NCI-H82 treated with DMSO at 0.1 percent for 48 hours (cell line): ENCODE data around the gene CHCHD3.

Source experiments
- DNase-seq: peaks from one replicate; lab custom pipeline; 2025; ENCODE audit not compliant: unreplicated experiment; lab: John Stamatoyannopoulos, UW

CHCHD3 gene

DNA sequence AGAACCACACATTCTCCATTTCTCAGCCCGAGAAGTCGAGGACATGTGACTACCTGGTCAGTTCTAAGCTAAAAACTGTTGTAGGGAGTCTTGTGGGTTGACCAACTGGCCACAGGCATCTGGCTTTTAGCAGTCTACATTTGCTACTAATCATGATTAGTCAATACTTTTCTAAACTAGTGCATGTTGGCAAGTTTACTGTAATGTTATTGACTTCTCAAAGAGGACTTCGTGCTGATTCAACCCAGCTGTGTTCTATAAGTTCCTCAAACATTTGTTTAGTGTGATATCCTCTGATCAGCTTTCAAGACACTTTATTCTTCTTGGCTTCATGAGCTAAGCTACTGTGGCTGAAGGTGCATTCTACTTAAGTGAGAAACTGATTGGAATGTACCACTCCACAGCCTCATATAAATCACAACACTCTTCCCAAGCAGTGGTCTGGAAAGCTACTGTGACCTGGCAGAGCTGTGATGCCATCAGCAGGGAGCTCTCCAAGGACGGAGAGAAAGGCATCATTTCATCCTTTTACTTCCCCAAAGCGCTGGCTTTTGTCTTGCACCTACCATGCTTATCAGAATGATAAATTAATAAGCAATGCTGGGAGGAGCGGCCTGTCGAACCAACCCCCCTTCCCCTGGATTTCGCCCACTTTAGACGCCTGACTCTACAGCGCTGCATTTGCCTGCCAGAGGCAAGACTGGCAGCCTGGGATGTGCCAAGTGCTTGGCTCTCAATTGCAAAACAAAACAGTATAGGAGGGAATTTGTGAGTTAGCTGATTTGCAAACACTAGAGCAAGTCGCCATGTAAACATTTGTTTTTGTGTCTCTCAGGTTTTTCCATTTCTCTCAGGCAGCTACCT, 298.9 kb downstream of the CHCHD3 start:
- DNase-seq = no peak

DNA sequence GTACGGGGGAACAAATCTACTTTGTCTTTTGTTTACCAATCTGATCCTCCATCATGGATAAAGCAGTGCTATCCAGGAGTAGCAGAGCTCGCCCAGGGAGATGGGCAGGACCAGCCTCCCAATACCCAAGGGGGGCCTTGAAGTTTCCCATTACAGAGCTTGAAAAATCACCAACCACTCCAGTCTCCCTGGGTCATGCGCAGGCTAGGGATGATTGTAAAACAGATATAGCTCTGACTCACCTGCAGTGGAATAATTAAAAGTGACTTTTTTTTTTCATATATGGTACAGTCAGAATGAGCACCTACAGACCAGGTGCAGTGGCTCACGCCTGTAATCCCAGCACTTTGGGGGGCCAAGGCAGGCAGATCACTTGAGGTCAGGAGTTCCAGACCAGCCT, 301.1 kb downstream of the CHCHD3 start:
- DNase-seq = no peak

DNA sequence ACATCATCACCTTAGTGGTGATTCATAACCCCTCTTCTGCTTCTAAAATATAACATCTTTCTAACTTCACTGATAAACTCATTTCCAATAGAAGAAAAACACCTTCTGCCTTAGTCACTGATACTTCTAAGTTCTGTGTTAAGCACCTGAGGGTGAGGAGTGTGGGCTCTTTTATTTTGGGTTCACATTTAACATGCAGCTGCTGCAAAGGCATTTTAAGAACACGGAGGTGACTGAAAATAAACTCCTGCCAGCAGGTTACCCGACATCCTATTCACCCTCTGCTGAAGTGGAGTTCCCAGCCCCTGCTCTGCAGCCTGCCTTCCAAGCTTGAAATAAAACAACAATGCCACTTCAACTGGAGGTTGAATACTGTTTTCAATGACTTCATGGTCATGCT, 302.7 kb downstream of the CHCHD3 start:
- no peak for DNase-seq

DNA sequence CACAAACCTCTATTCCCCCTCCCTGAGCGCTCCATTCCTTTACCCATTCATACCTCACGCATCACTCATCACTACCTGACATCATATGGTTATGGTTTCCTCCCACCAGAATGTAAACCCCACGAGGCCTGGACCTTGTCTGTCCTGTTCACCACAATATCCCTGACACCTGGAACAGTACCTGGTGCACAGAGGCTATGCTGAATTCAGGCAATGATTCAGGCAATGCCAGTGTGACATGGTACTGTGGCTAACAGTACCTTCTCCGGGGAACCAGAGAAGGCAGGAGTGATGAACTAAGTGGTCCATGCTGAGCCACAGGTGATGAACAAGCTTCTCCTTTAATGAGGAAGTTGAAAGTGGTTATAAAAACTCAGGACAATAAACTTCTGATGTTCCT, 303.1 kb downstream of the CHCHD3 start:
- DNase-seq = no peak

DNA sequence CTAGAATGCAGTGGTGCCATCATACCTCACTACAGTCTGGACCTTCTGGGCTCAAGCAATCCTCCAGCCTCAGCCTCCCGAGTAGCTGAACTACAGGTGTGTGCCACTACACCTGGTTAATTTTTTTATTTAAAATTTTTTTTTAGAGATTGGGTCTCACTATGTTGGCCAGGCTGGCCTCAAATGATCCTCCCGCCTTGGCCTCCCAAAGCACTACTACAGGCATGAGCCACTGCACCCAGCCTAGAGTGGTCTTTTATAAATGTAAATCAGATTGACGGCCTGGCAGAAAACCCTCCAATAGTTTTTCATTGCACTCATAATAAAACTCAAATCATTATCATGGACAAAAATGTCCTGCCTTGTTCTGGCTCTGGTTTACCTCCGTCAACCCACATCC, 303.9 kb downstream of the CHCHD3 start:
- DNase-seq = no peak

DNA sequence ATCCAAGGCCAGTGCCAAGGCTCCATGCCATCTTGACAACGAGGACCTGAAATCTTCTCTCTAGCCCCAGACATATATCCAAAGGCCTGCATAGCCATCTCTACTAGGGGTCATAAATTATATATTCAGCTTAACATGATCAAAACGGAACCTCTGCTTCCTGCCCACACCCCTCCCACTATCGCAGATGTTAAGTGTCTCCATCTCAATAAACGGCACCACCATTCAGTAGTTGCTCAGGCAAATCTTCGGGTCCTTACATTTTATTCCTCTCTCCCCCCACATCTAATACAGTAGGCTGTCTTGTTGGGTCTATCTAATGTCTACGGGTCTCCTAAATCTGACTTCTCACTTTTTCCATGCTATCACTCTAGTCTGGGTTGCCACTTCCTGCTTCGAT, 304.5 kb downstream of the CHCHD3 start:
- no peak for DNase-seq

DNA sequence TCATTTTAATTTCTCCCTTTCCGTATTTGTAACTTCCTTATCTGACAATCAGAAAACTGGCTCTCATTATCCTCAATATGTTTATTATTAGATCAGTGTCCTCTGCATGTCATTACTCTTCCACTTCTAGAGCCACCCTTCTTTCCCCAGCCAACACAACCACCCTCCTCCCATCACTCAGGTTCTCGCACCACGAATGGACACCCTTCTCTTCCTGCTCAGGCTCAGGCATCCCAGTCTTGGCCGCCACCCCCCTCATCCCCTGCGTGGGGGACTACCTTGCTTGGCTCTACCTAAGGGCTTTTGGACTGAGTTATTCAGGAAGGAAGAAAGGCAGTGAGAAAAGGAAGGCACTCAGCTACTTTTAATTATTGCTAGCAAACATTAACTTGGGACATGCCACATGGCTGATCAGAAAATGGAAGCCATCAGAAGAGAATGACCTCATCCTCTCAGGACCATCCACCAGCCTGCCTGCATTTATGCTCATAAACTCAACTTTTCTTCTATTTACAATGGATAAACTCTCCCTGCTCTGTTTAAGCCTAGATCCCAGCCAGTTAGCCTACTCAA, 305.8 kb downstream of the CHCHD3 start:
- DNase-seq = no peak

DNA sequence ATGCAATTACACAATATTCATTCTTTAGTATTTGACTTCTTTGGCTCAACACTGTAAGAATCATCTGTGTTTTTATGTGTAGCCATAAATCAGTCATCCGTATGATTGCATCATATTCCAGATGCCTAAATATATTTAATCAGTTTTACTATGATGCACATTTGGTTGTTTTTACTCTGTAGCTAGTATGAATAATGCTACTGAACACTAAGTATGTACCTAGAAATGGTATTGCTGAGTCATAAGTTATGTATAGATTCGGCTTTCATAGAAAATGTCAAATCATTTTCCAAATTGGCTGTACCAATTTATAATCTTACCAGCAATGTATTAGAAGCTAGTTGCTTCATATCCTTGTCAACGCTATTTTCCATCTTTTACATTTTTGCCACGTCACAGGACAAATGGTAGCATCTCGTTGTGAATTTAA, 308.3 kb downstream of the CHCHD3 start:
- DNase-seq = no peak

DNA sequence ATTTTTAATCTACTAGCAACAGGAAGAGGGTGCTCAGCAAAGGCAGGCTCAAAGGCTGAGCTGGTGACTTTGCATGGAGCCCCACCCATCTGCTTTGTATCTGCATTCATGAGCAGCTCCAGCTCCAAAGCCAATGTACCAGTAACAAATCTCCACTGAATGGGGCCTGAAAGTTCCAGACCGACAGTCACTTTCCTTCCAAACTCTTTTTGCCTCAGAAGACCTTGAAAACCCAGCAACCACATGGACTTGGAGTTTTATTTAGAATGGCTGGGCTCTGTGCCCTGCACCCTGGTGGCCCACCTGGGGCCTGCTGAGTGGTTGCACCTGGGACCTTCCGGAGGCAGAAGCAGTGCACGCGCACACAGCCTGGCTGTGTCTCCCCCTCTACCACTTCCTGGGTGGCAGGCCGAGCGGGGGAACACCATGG, 310.6 kb downstream of the CHCHD3 start:
- no peak for DNase-seq

DNA sequence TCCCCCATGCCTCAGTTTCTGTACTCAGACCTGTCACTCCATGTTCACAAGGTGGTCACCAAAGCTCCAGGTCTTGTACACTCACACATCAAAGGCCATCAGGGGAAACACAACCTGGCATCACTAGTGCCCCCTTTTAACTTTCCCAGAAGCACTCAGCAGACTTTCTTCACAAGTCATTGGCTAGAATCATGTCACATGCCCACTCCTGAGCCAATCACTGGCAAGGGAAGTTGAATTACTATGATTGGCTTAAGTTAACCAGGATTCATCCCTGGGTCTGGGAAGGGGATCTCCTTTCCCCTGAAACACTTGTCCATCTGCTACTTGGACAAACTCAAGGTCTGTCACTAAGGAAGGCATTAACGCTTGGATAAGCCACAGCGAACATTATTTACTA, 311.8 kb downstream of the CHCHD3 start:
- peak; percentile 44 for DNase-seq

DNA sequence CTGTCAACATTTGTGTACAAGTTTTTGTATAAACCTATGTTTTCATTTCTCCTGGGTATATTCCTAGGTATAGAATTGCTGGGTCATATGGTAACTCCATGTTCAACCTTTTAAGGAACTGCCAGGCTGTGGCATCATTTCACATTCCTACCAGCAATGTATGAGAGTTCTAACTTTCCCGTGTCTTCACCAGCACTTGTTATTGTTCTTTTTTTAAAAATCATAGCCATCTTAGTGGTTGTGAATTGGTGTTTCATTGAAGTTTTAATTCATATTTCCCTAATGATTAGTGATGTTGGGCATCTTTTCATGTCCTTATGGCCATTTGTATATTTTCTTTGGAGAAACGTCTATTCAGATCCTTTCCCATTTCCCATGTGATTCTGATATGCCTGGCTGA, 312.6 kb downstream of the CHCHD3 start:
- DNase-seq = no peak

DNA sequence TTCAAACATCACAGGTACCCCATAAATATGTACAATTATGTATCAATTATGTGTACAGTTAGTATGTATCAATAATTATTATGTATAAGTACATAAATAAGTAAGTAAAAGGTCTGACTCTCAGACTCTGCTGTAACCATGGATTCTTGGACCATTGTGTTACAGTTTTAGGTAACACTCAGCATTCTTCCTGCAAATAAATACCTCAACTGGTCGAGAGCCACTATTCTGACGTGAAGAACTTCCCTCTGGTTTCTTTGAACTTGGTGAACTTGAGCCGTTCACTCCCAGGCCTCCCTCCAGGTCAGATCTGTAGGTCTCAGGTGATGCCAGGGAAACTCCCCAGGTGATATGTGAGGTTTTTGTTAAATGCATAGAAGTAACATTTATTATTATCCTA, 313.8 kb downstream of the CHCHD3 start:
- no peak for DNase-seq

DNA sequence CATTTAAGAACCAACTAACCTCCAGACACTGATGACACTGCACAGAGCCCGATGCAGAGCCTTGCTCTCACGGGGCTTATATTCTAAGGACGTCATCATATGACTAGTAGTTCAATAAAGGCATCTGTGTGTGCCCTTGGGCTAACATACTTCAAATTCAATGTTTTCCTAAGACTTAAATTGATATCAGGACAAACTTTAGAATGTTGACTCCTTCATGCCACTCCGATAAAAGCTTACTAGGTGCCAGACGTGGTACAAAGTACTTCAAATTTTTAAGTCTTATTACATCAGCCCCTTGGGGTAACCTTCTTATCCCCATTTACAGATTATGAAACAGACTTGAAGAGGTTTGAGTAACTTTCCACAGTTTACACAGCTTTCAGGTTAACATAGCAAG, 314.5 kb downstream of the CHCHD3 start:
- no peak for DNase-seq

DNA sequence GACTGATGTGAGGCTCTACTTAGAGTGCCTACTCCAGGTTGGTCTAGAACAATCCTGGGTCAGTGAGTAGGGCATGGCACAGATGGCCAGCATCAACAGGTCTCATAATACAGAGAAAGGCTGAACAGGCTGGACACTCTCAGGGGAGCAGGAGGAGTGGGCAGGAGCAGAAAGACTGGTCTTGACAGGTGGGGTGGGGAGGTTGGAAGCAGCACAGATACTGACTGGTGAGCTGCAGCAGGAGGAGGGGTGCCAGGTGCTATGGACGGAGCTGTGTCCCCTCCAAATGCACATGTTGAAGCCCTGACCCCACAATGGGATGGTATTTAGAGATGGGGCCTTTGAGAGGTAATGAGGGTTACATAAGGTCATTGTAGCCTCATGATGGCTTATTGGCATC, 315.2 kb downstream of the CHCHD3 start:
- no peak for DNase-seq

DNA sequence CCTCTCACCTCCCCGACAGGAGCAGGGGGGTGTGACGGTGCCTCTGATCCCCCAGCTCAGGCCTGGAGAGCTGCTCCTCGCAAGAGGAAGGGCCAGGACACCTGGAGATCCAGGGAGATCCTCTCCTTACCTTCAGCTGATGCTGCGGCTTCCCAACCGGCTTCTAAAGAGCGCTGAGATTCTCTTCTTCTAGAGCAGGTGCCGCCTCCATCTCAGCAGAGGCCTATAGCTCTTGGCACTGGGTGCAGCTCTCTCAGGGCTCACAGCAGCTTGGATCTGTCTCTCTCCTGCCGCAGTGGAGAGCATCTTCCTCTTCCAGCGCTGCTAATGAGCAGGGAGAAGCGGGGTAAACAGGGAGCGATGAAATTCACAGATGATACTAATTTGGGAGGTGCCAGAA, 316.0 kb downstream of the CHCHD3 start:
- no peak for DNase-seq

DNA sequence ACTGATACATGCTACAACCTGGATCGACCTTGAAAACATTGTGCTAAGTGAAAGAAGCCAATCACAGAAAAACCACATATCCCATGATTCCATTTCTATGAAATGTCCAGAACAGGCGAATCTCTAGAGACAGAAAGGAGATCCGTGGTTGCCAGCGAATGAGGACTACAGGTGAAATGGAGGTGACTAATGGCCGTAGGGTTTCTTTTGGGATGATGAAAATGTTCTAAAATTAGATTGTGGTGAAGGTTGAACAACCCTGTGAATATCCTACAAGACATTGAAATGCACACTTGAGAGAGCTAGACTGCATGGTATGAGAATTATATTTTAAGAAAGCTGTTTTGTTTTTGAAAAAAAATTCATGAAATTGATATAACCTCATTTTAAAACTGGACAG, 317.1 kb downstream of the CHCHD3 start:
- DNase-seq = no peak

DNA sequence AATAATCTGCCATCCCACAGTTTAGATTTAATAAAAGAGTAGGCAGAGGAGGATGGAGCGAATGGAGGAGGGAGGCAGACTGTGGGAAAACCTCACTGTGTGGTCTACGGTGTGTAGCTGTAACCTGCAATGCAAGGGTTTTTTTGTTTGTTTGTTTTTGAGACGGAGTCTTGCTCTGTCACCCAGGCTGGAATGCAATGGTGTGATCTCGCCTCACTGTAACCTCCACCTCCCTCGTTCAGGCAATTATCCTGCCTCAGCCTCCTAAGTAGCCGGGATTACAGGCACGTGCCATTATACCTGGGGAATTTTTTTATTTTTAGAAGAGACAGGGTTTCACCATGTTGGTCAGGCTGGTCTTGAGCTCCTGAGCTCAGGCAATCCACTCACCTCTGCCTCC, 321.0 kb downstream of the CHCHD3 start:
- DNase-seq = no peak

DNA sequence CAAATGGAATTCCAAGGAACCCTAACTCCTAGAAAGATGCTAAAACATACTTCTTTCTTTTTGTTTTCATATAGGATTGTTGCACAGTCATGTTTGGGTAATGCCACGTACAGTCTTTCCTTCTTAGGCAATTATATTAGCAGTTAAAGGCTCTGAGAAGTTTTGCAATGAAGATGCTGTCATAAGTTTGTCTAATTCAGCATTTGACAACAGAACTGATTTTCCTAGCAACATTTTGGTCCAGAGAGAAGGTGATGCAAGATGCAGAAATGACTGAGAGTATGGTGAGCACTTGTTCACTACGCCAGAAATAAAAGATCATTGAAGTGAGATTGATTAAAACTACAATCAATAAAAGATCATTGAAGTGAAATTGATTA, 321.7 kb downstream of the CHCHD3 start:
- no peak for DNase-seq

DNA sequence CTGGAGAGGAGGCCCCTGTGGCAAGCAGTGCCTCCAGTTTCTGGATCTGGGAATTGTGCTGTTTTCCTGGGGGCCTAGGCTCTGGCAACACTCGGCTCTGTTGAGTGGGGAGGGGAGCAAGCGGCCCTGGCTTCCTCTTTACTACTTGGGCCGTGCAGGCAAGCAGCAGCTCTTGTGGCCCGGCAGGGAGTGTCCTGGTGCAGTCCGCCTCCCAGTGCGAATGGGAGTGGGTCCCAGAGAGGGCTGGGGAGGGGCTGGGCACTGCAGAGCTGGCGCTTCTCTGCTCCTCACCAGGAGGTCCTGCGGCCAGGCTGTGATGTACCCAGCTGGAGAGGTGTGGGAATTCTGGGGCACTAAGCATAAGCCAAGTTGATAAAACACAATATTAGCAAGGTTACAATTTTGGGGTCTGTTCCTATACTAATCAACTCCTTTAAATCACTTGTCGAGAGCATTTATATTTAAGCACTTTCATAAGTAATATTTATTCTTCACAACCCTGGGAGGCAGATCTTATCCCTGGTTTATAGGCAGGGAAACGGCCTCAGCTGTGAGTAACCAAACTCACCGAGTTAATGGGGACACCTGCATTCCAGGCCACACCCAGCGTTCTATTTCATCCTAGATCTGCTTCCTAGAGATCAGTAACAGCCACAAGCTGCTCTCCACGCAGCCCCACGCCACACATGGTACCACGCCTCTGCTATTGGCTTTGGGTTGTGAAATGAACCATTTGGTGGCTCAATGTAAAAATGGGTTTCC, 322.2 kb downstream of the CHCHD3 start:
- no peak for DNase-seq

DNA sequence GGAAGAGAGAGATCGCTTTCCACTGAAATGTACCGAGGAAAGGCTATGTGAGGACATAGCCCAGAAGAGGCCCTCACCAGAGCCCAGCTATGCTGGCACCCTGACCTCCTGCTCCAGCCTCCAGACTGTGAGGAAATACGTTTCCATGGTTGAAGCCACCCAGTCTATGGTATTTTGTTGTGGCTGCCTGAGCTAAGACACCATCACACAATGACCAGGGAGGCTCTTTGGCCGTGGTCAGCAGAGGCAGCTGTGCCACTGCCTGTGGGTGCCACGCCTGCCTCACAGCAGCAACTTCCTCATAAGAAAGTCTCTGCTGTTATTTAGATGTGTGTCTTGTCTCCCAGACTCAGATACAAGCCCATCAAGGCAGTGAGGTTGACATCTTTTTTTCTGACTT, 322.9 kb downstream of the CHCHD3 start:
- no peak for DNase-seq

DNA sequence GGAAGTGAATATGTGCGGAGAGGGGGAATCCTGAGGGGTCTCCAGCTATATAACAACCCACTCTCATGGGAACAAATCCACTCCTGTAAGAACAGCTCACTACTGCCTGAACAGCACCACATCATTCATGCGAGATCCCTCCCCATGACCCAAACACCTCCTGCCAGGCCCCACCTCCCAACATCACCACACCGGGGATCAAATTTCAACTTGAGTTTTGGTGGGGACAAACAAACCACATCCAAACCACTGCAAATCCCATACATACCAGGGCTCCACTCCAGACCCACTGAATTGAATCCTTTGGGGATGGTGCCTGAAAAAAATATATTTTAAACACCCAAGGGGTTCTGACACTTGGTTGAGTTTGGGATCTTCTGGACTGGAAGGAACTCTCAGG, 324.1 kb downstream of the CHCHD3 start:
- DNase-seq = no peak

DNA sequence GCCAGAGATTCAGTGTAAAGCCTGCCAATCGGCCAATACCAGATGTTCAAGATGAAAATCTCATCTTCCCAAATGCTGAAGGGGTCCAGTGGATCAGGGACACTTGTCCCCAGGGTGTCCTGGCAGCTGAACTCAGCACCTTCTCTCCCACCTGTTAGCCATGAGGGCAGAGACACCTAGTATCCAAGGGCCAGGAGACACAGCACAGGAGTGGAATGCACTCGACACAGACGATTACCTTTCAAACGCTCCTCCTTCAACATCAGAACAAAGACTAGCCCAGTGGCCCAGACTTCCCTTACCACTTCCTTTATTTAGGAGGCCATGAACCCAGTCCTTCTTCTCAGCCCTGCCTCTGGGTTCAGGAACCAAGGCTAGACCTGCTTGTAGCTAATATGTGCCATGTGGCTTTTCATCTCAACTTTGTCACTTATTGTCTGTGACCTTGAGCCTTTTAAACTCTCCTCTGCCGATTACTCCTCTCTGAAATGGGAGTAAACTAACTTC, 325.4 kb downstream of the CHCHD3 start:
- DNase-seq = no peak
